Glomerular visceral epithelial cell (primary cell): Measurements from ENCODE around the gene NUDT14.

ENCODE experiments used
- DNase-seq: peaks from one replicate; pipeline ENCODE4 v3.0.0-alpha.2; 2016; ENCODE audit errors: extremely low spot score

NUDT14 gene

GRCh38 chr14:105212541-105213300, 31.6 kb upstream of the NUDT14 start:
- no peak for DNase-seq

GRCh38 chr14:105211758-105212089, 30.6 kb upstream of the NUDT14 start:
- no peak for DNase-seq

- DNase-seq = no peak
Measured at GRCh38 chr14:105211086-105211757, 30.1 kb upstream of the NUDT14 start.

GRCh38 chr14:105210266-105211025, 29.3 kb upstream of the NUDT14 start:
- no peak for DNase-seq

- no peak for DNase-seq
Measured at GRCh38 chr14:105209646-105210045, 28.5 kb upstream of the NUDT14 start.

- DNase-seq = no peak
Measured at GRCh38 chr14:105209091-105209490, 28.0 kb upstream of the NUDT14 start.

GRCh38 chr14:105208738-105209075, 27.6 kb upstream of the NUDT14 start:
- no peak for DNase-seq

- no peak for DNase-seq
Measured at GRCh38 chr14:105207996-105208737, 27.1 kb upstream of the NUDT14 start.

GRCh38 chr14:105207460-105207901, 26.4 kb upstream of the NUDT14 start:
- no peak for DNase-seq

GRCh38 chr14:105206873-105207272, 25.8 kb upstream of the NUDT14 start:
- no peak for DNase-seq

- peak; percentile 23 for DNase-seq
Measured at GRCh38 chr14:105205673-105206208, 24.6 kb upstream of the NUDT14 start.

GRCh38 chr14:105204931-105205672, 24.0 kb upstream of the NUDT14 start:
- DNase-seq = no peak

- DNase-seq = peak; percentile 71
Measured at GRCh38 chr14:105204206-105204930, 23.3 kb upstream of the NUDT14 start.

- no peak for DNase-seq
Measured at GRCh38 chr14:105203701-105204100, 22.6 kb upstream of the NUDT14 start.

GRCh38 chr14:105203057-105203531, 22.0 kb upstream of the NUDT14 start:
- DNase-seq = peak; percentile 75

GRCh38 chr14:105201925-105202513, 20.9 kb upstream of the NUDT14 start:
- no peak for DNase-seq

GRCh38 chr14:105201156-105201924, 20.2 kb upstream of the NUDT14 start:
- DNase-seq = no peak

GRCh38 chr14:105200641-105201040, 19.5 kb upstream of the NUDT14 start:
- DNase-seq = no peak

GRCh38 chr14:105200074-105200473, 19.0 kb upstream of the NUDT14 start:
- no peak for DNase-seq
